HG03135 (cell line): Measurements from ENCODE around the gene CDH13.

Source experiments
- ATAC-seq: cut with Tn5 transposase; IDR thresholded peaks from one replicate; pipeline ENCODE4 v1.9.1; 2021; ENCODE audit warnings: mild to moderate bottlenecking, moderate library complexity; ENCODE audit not compliant: unreplicated experiment

The CDH13 gene

GRCh38 chr16:83579027-83579426, 952.3 kb downstream of the CDH13 start:
- ATAC-seq, result no peak

GRCh38 chr16:83579436-83579835, 952.7 kb downstream of the CDH13 start:
- ATAC-seq, result no peak

- ATAC-seq, result peak; percentile 81
Observed at GRCh38 chr16:83581082-83581481, 954.3 kb downstream of the CDH13 start.

GRCh38 chr16:83581994-83582747, 955.4 kb downstream of the CDH13 start:
- ATAC-seq, result no peak

GRCh38 chr16:83586036-83586435, 959.3 kb downstream of the CDH13 start:
- ATAC-seq, result no peak

GRCh38 chr16:83586461-83587200, 959.9 kb downstream of the CDH13 start:
- no peak for ATAC-seq

GRCh38 chr16:83587201-83587600, 960.4 kb downstream of the CDH13 start:
- no peak for ATAC-seq

GRCh38 chr16:83588070-83588469, 961.3 kb downstream of the CDH13 start:
- no peak for ATAC-seq

- ATAC-seq, result no peak
Observed at GRCh38 chr16:83589576-83589975, 962.8 kb downstream of the CDH13 start.

- ATAC-seq, result no peak
Observed at GRCh38 chr16:83592778-83593177, 966.0 kb downstream of the CDH13 start.

- ATAC-seq, result no peak
Observed at GRCh38 chr16:83599789-83600462, 973.2 kb downstream of the CDH13 start.

GRCh38 chr16:83602761-83603722, 976.3 kb downstream of the CDH13 start:
- ATAC-seq, result no peak

GRCh38 chr16:83603723-83604570, 977.2 kb downstream of the CDH13 start:
- no peak for ATAC-seq

- no peak for ATAC-seq
Observed at GRCh38 chr16:83606486-83607030, 979.8 kb downstream of the CDH13 start.

GRCh38 chr16:83609178-83609577, 982.4 kb downstream of the CDH13 start:
- no peak for ATAC-seq

GRCh38 chr16:83615141-83615952, 988.6 kb downstream of the CDH13 start:
- no peak for ATAC-seq

GRCh38 chr16:83615953-83616350, 989.2 kb downstream of the CDH13 start:
- no peak for ATAC-seq

GRCh38 chr16:83619381-83620150, 992.8 kb downstream of the CDH13 start:
- ATAC-seq, result no peak
